Tibial artery (tissue), 4 donors: ENCODE data around the gene FAM9C.

ENCODE experiments used
- DNase-seq, 2 donors: peaks; one replicate each; pipeline ENCODE4 v3.0.0-alpha.2; 2019
- H3K27ac ChIP-seq, 2 donors: fragments of 200-600 bp; sonication (generic) in 1 of 2; 1 replicate in 1 of 2; 2 replicates in 1 of 2; pipeline ENCODE4 v1.5.1; 2018 to 2019; ENCODE audit warnings: mild to moderate bottlenecking in 1 of 2
- H3K27me3 ChIP-seq, 2 donors: fragments of 200-600 bp; sonication (generic) in 1 of 2; one replicate each; pipeline versions ENCODE4 v1.5.1 to v1.6.0; 2016 to 2019
- H3K36me3 ChIP-seq, 3 donors: fragments of 200-600 bp; sonication (generic) in 2 of 3; one replicate each; pipeline ENCODE4 v1.5.1; 2016 to 2019; ENCODE audit warnings: mild to moderate bottlenecking in 2 of 3
- H3K4me1 ChIP-seq, 4 donors: fragments of 200-600 bp; sonication (generic) in 2 of 4; 1 replicate in 3 of 4; 2 replicates in 1 of 4; pipeline ENCODE4 v1.5.1; 2016 to 2019
- H3K4me3 ChIP-seq, 2 donors: fragments of 200-600 bp; sonication (generic) in 1 of 2; 1 replicate in 1 of 2; 2 replicates in 1 of 2; pipeline ENCODE4 v1.5.1; 2018 to 2019; ENCODE audit warnings: mild to moderate bottlenecking in 2 of 2
- H3K9me3 ChIP-seq, 3 donors: fragments of 200-600 bp; sonication (generic) in 1 of 3; one replicate each; pipeline ENCODE4 v1.5.1; 2016 to 2019
- intact Hi-C: fragments of 100-400 bp; cut with DNase I; formaldehyde crosslinking; loops from one replicate; pipeline ENCODE4 v1.15.0; 2023; ENCODE audit warnings: low total_unique reads
- TF ChIP-seq, protein P1 (sequence below), 2 experiments: fragments of 200-600 bp in 1 of 2; fragments of 450-650 bp in 1 of 2; IDR thresholded peaks; one replicate each; pipeline ENCODE4 v1.5.1; 2017 to 2019; ENCODE audit warnings: antibody characterized with exemption in 2 of 2, mild to moderate bottlenecking in 1 of 2, moderate library complexity in 1 of 2

Gene FAM9C

DNA sequence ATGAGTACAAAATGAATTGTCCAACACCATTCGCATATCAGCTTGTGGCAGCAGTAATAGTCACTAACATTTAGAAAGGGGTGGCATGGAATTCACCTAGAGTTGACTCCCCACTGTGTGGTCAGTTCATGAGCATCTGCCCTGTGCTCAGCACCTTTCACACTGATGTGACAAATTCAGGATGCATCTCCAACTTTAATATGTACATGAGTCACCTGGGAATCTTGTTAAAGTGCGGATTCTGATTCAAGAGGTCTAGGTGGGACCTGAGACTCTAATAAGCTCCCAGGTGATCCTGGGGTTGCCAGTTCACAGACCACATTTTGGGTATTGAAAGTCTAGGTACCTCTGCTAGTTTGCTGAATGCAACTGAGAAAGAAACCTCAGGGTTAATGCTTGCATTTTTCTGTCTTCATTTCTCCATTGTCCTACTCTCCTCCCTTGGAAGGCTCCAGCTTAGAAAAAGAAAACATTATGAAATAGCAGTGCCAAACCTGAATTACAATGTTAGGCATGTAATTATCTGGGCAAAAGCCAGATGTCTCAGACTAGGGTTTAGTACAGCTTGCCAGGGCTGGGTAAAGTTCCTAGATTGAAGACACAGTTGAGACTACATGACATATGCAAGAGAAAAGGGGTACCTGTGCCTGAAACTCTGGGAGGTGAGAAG, 36.8 kb downstream of the FAM9C start:
- no peak overlapping the region for H3K4me3 ChIP-seq

DNA sequence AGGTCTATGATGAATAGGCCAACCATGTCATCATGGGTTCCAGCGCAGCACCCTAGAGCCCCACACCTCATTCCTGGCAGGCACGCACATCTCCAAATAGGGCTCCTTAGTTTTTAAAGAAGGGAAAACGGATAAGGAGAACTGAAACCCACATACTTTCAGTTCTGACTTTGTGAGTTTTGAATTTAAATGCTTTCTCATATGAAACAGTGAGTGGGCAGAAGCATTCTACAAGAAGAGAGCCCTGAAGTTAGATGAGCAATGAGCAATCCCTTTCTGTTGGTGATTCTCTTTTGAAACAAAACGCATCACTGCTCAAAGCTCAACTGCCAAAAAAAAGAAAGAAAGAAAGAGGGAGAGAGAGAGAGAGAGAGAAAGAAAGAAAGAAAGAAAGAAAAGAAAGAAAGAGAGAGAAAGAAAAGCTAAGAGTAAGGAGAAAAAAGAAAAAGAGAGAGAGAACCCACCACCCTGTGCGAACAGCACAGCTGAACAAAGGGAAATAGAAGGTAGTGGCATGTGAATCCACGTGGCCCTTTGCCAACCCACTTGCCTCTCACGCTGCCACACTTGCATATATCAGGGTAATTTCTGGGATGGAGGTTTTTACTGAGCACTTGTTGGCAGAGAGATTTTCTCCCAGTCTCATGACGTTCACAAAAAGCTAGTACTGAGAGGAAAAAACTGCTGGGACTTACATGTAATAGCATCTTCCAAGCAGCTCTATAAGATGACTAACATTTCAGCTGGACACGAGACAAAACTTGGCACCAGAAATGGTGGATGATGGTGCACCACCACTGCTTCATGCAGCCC, 38.6 kb downstream of the FAM9C start:
- Histone ChIP-seq H3K4me1 (peaks cover 0 to 40% (median 9%) of the 10 kb centered on the region in 4 donors), H3K27me3 (no peaks in the 10 kb centered on the region), H3K36me3 (no peaks in the 10 kb centered on the region), H3K9me3 (no peaks in the 10 kb centered on the region), H3K27ac (peak overlapping the region; percentile 63 to 65), H3K4me3 (no peak overlapping the region)
- peak in 1 of 2 donors; percentile 43 for DNase-seq
- TF ChIP-seq, protein P1, sequence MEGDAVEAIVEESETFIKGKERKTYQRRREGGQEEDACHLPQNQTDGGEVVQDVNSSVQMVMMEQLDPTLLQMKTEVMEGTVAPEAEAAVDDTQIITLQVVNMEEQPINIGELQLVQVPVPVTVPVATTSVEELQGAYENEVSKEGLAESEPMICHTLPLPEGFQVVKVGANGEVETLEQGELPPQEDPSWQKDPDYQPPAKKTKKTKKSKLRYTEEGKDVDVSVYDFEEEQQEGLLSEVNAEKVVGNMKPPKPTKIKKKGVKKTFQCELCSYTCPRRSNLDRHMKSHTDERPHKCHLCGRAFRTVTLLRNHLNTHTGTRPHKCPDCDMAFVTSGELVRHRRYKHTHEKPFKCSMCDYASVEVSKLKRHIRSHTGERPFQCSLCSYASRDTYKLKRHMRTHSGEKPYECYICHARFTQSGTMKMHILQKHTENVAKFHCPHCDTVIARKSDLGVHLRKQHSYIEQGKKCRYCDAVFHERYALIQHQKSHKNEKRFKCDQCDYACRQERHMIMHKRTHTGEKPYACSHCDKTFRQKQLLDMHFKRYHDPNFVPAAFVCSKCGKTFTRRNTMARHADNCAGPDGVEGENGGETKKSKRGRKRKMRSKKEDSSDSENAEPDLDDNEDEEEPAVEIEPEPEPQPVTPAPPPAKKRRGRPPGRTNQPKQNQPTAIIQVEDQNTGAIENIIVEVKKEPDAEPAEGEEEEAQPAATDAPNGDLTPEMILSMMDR (IDR thresholded peaks at IDR 0.05): no peak
- intact Hi-C loops: no loop called here

More for the DNA sequence above, 36.8 kb downstream of the FAM9C start:
- no peaks in the 10 kb centered on the region for H3K36me3 ChIP-seq
- TF ChIP-seq, protein P1 (IDR thresholded peaks at IDR 0.05): no peak
- DNase-seq: no peak
- peaks cover 0 to 40% (median 9%) of the 10 kb centered on the region in 4 donors for H3K4me1 ChIP-seq
- no peaks in the 10 kb centered on the region for H3K9me3 ChIP-seq
- H3K27ac ChIP-seq: peak overlapping the region in 1 of 2 donors; percentile 63
- H3K27me3 ChIP-seq: no peaks in the 10 kb centered on the region
- intact Hi-C loops: no loop called here

DNA sequence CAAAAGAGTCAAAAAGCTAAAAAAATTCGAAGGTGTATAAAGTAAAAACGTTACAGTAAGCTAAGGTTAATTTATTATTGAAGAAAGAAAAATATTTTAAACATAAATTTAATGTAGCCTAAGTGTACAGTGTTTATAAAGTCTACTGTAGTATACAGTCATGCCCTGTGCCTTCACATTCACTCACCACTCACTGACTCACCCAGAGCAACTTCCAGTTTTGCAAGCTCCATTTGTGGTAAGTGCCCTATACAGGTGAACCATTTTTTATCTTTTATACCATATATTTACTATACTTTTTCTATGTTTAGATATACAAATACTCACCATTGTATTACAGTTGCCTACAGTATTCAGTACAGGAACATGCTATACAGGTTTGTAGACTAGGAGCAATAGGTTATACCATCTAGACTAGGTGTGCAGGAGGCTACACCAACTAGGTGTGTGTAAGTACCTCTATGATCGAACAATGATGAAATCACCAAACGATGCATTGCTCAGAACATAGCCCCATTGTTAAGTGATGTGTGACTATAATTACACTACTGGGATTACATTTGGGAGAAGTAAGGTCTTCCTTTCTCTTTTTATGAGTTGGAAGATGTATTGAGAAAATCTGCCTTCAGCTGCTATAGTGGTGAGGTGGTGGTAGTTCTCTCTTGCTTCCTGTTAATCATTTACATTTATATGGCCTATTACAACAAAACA, 42.3 kb downstream of the FAM9C start:
- Histone ChIP-seq H3K4me3 (no peak overlapping the region), H3K27ac (no peak overlapping the region), H3K9me3 (no peaks in the 10 kb centered on the region), H3K4me1 (peaks cover 0 to 18% (median 5%) of the 10 kb centered on the region in 4 donors), H3K27me3 (no peaks in the 10 kb centered on the region), H3K36me3 (no peaks in the 10 kb centered on the region)
- no peak for DNase-seq
- intact Hi-C loops: no loop called here
- TF ChIP-seq, protein P1 (IDR thresholded peaks at IDR 0.05): no peak

DNA sequence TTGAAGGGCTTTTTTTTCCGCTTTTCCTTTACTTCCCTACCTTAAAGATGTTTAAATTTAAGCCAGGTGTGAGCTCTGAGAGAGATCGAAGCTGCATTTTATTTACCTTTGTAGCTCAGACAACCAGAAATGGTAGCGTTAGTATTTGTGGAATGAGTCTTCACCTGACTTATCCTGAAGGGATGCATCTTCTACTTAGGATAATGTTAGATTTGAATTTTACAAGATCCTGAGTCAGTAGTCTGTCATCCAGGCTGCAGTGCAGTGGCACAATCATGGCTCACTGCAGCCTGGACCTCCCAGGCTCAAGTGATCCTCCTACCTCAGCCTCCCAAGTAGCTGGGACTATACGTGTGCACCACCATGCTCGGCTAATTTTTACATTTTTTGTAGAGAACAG, 43.3 kb downstream of the FAM9C start:
- TF ChIP-seq, protein P1 (IDR thresholded peaks at IDR 0.05): no peak
- intact Hi-C loops: no loop called here

GRCh38 chrX:13000301-13000811, 44.1 kb downstream of the FAM9C start:
- TF ChIP-seq, protein P1 (IDR thresholded peaks at IDR 0.05): no peak
- H3K4me1 ChIP-seq: peaks cover 0 to 1% (median 0%) of the 10 kb centered on the region in 4 donors

More for the DNA sequence above, 43.3 kb downstream of the FAM9C start:
- no peak for DNase-seq
- Histone ChIP-seq H3K27ac (no peak overlapping the region), H3K4me3 (no peak overlapping the region), H3K36me3 (no peaks in the 10 kb centered on the region), H3K9me3 (no peaks in the 10 kb centered on the region), H3K27me3 (no peaks in the 10 kb centered on the region), H3K4me1 (peaks cover 0 to 9% (median 0%) of the 10 kb centered on the region in 4 donors)

More at GRCh38 chrX:13000301-13000811, 44.1 kb downstream of the FAM9C start:
- no peak overlapping the region for H3K27ac ChIP-seq
- intact Hi-C loops: no loop called here
- H3K4me3 ChIP-seq: no peak overlapping the region
- no peaks in the 10 kb centered on the region for H3K27me3 ChIP-seq
- H3K36me3 ChIP-seq: no peaks in the 10 kb centered on the region
- H3K9me3 ChIP-seq: no peaks in the 10 kb centered on the region
- peak in 1 of 2 donors; percentile 34 for DNase-seq
